CD4-positive, alpha-beta memory T cell (primary cell): ENCODE data around the gene SOCS2. TPM values are rescaled to one million over a fixed set of nuclear protein-coding genes. Genes with fewer than 3 reads are reported as not detected.
A peak's percentile ranks its signal among the peaks of the same experiment; 100 is the strongest.

ENCODE experiments used
- CTCF ChIA-PET: fragments of 350-600 bp; sonication (Branson Sonifier 250); formaldehyde crosslinking; loops from one replicate; lab custom pipeline; 2021; ENCODE audit warnings: inconsistent platforms; ENCODE audit not compliant: partially characterized antibody; lab: Charles Lee
- POLR2A ChIA-PET: fragments of 350-600 bp; sonication (Branson Sonifier 250); formaldehyde crosslinking; loops from one replicate; lab custom pipeline; 2021; ENCODE audit not compliant: partially characterized antibody; lab: Charles Lee
- DNase-seq, 5 donors: peaks; one replicate each; pipeline versions ENCODE4 v3.0.0 to v3.0.0-alpha.2; 2020 to 2022; ENCODE audit warnings: mixed read lengths in 1 of 5
- H3K27ac ChIP-seq: one replicate; pipeline ENCODE4 v1.7.0; 2013; ENCODE audit warnings: low read depth, low read length
- H3K27me3 ChIP-seq: 2 replicates; pipeline ENCODE4 v1.7.0; 2013; ENCODE audit warnings: mild to moderate bottlenecking, low read length, moderate library complexity; ENCODE audit not compliant: insufficient read depth
- H3K36me3 ChIP-seq: 2 replicates; pipeline ENCODE4 v1.7.0; 2013; ENCODE audit warnings: mild to moderate bottlenecking, low read length, moderate library complexity; ENCODE audit not compliant: insufficient read depth
- H3K4me1 ChIP-seq: 2 replicates; pipeline ENCODE4 v1.7.0; 2013; ENCODE audit warnings: mild to moderate bottlenecking, low read length, moderate library complexity; ENCODE audit not compliant: insufficient read depth
- H3K4me3 ChIP-seq, 2 donors: one replicate each; pipeline ENCODE4 v1.7.0; 2013; ENCODE audit warnings: low read length in 2 of 2, mild to moderate bottlenecking in 1 of 2
- H3K9me3 ChIP-seq, 2 donors: one replicate each; pipeline ENCODE4 v1.7.0; 2013; ENCODE audit warnings: low read length in 2 of 2, control low read depth in 1 of 2; ENCODE audit not compliant: control insufficient read depth in 1 of 2
- H3K27ac Mint-ChIP-seq, 7 donors: one replicate each; pipeline ENCODE4 v1.8.0; 2020 to 2021; ENCODE audit warnings: mixed read lengths in 7 of 7, mild to moderate bottlenecking in 6 of 7, inconsistent platforms in 3 of 7, moderate library complexity in 3 of 7
- H3K27me3 Mint-ChIP-seq, 2 donors: one replicate each; pipeline ENCODE4 v1.8.0; 2020 to 2021; ENCODE audit warnings: mixed read lengths in 2 of 2
- H3K36me3 Mint-ChIP-seq, 2 donors: one replicate each; pipeline ENCODE4 v1.8.0; 2020 to 2021; ENCODE audit warnings: mixed read lengths in 2 of 2, inconsistent platforms in 1 of 2, mild to moderate bottlenecking in 1 of 2
- H3K4me1 Mint-ChIP-seq, 4 donors: one replicate each; pipeline ENCODE4 v1.8.0; 2020 to 2021; ENCODE audit warnings: mixed read lengths in 4 of 4, mild to moderate bottlenecking in 1 of 4
- H3K4me3 Mint-ChIP-seq, 8 donors: one replicate each; pipeline ENCODE4 v1.8.0; 2020 to 2021; ENCODE audit warnings: mixed read lengths in 8 of 8, mild to moderate bottlenecking in 7 of 8, moderate library complexity in 6 of 8, inconsistent platforms in 3 of 8
- H3K9me3 Mint-ChIP-seq, 8 donors: one replicate each; pipeline ENCODE4 v1.8.0; 2020 to 2021; ENCODE audit warnings: mixed read lengths in 8 of 8, mild to moderate bottlenecking in 5 of 8, inconsistent platforms in 3 of 8, moderate library complexity in 1 of 8
- intact Hi-C: fragments of 100-400 bp; cut with micrococcal nuclease; formaldehyde crosslinking; loops from one replicate; pipeline ENCODE4 v1.15.1; 2023
- polyA plus RNA-seq, 2 donors: library from polyadenylated mRNA; unstranded; fragments of 300-500 nt; fragmentation: Illumina TruSeq; gene quantifications; one replicate each; pipeline ENCODE4 v1.2.3, GENCODE V29; 2021
- total RNA-seq, 2 experiments: library from RNA; stranded (reverse); gene quantifications; one replicate each; pipeline ENCODE4 v1.2.3, GENCODE V29; 2021

Gene SOCS2
- total and polyA plus RNA-seq, 4 experiments from 2014 or later = 1.7 to 69.0 (median 20.0) TPM

DNA sequence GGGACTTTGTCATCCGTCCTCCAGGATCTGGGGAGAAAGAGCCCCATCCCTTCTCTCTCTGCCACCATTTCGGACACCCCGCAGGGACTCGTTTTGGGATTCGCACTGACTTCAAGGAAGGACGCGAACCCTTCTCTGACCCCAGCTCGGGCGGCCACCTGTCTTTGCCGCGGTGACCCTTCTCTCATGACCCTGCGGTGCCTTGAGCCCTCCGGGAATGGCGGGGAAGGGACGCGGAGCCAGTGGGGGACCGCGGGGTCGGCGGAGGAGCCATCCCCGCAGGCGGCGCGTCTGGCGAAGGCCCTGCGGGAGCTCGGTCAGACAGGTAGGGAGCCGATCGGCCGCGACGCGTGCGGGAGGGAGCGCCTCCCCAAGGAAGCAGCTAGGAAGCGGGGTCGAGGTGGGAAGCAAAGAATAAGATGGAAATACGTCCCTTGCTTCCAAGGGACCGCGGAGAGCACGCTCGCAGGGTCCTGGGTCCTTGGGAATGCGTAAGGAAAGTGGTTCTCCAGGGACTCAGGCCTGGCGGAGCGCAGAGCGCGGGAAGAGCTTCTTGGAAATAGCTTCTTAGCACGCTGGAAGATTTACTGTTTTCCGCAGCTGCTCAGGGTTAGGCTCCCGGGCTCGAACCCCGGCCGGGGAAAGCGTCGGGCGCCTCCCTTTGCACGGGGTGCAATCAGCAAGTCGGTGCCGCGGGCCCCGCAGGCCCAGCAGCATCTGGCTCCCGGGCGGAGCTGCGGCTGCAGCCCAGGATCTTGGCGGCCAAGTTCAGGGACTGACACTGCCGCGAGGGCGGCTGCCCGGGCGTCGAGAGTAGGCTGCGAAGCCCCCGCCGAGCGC lies 457 bp downstream of the SOCS2 start:
- H3K27ac Mint-ChIP-seq = peak overlapping the region in 6 of 7 donors; percentile 53 to 94 (median 90)
- POLR2A ChIA-PET = interaction anchor here (0.9 to 1.9 kb wide), 6 partner anchors 12 to 690 kb away, joined by 3 to 7 read pairs (median 4); partner anchors contain the start of gene CRADD
- peaks cover 1 to 2% of the 10 kb centered on the region in 2 donors for H3K27me3 Mint-ChIP-seq
- peaks cover 50% of the 10 kb centered on the region for H3K4me1 ChIP-seq
- H3K4me1 Mint-ChIP-seq = peaks cover 24 to 64% (median 30%) of the 10 kb centered on the region in 4 donors
- DNase-seq = peak in 2 of 5 donors; percentile 15 to 36
- peaks cover 18 to 33% of the 10 kb centered on the region in 2 donors for H3K36me3 Mint-ChIP-seq
- no peaks in the 10 kb centered on the region for H3K9me3 Mint-ChIP-seq
- H3K27me3 ChIP-seq = peaks cover 3% of the 10 kb centered on the region
- intact Hi-C loops = loop anchor here (5.0 kb wide), 2 partner anchors 586 to 1499 kb away; partner anchors contain the start of gene NR2C1
- H3K9me3 ChIP-seq = no peaks in the 10 kb centered on the region
- peak overlapping the region; percentile 71 to 73 for H3K4me3 ChIP-seq
- peak overlapping the region; percentile 9 for H3K27ac ChIP-seq
- H3K4me3 Mint-ChIP-seq = peak overlapping the region; percentile 94 to 99 (median 96)
- no peaks in the 10 kb centered on the region for H3K36me3 ChIP-seq
- CTCF ChIA-PET = interaction anchor here (0.9 to 6.7 kb wide), 3 partner anchors 153 to 528 kb away, joined by 3 to 57 read pairs (median 7); no protein-coding TSS in a partner anchor

DNA sequence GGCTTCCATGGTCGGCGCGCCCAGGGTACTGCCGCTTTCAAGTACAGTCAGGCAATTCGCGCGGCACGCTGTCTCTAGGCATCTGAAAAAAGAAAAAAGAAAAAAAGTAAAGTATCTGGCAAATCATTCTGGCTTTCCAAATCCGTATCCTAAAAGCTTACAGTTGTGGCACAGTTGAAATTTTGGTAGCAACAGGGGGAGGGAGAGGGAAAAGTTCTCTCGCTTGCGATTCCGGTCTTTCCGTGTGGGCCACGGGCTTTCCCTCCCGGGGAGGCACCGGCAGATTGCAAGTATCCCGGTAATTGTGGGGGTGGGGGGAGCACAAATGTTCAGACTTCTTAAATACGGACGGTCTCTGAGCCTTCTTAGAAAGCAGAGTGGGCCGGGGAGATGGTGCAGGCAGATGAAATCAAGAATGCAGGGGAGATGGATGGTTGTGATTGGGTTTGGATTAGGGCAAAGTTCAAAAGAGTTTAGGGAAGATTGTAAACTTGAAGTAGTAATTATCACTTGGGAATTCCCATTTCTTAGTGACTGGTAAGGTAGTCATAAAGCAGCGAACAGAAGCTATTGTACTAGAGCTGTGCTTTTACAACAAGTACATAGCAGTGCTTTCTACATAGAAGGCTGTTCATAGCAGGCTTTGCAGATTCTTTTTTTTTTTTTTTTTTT lies 1.2 kb downstream of the SOCS2 start:
- Histone ChIP-seq H3K27ac (peak overlapping the region; percentile 9), H3K36me3 (peaks cover 4% of the 10 kb centered on the region), H3K4me1 (peaks cover 50% of the 10 kb centered on the region), H3K27me3 (peaks cover 3% of the 10 kb centered on the region), H3K4me3 (peak overlapping the region in 1 of 2 donors; percentile 71), H3K9me3 (no peaks in the 10 kb centered on the region)
- DNase-seq = peak in 1 of 5 donors; percentile 26
- POLR2A ChIA-PET = interaction anchor here (1.0 to 1.9 kb wide), 7 partner anchors 11 to 689 kb away, joined by 3 to 7 read pairs (median 4); partner anchors contain the start of gene CRADD
- H3K4me1 Mint-ChIP-seq = peaks cover 21 to 60% (median 27%) of the 10 kb centered on the region in 4 donors
- H3K9me3 Mint-ChIP-seq = no peaks in the 10 kb centered on the region
- intact Hi-C loops = loop anchor here (5.0 kb wide), 2 partner anchors 586 to 1499 kb away; partner anchors contain the start of gene NR2C1
- H3K27me3 Mint-ChIP-seq = peaks cover 1 to 2% of the 10 kb centered on the region in 2 donors
- CTCF ChIA-PET = interaction anchor here (0.7 to 6.7 kb wide), 4 partner anchors 103 to 527 kb away, joined by 3 to 57 read pairs (median 5); no protein-coding TSS in a partner anchor
- peak overlapping the region; percentile 64 to 99 (median 95) for H3K4me3 Mint-ChIP-seq
- peaks cover 22 to 39% of the 10 kb centered on the region in 2 donors for H3K36me3 Mint-ChIP-seq
- H3K27ac Mint-ChIP-seq = peak overlapping the region in 6 of 7 donors; percentile 30 to 93 (median 66)

DNA sequence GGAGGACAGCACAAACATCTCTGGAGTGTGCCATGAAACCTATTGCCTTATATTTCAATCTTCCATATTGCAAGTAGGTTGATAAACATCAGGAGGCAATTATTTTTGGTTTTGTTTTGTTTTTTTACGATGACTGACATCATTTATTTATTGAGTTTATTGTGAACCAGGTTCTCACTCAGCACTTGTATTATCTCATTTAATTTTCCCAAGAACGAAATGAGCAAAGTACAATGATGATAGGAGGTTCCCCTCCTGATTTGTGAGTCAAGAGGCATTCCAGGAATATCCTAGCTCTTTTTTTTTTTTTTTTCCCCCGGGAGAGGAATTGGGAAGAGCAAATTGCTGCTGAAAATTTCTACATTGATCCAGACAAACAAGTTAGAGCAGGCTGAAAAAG lies 4.7 kb downstream of the SOCS2 start:
- Mint-ChIP-seq H3K27ac (peak overlapping the region in 1 of 7 donors; percentile 12), H3K36me3 (peaks cover 52 to 59% of the 10 kb centered on the region in 2 donors), H3K27me3 (peaks cover under 1 to 2% of the 10 kb centered on the region in 2 donors), H3K9me3 (peaks cover 0 to 1% (median 0%) of the 10 kb centered on the region in 8 donors), H3K4me1 (peaks cover 22 to 47% (median 29%) of the 10 kb centered on the region in 4 donors), H3K4me3 (no peak overlapping the region)
- ChIA-PET POLR2A (no interaction called here), CTCF (interaction anchor here (6.7 kb wide), 1 partner anchor 524 kb away, joined by 57 read pairs; no protein-coding TSS in a partner anchor)
- no peak for DNase-seq
- Histone ChIP-seq H3K27me3 (peaks cover 3% of the 10 kb centered on the region), H3K36me3 (peaks cover 4% of the 10 kb centered on the region), H3K27ac (no peak overlapping the region), H3K9me3 (no peaks in the 10 kb centered on the region), H3K4me3 (no peak overlapping the region), H3K4me1 (peaks cover 42% of the 10 kb centered on the region)
- intact Hi-C loops = no loop called here

DNA sequence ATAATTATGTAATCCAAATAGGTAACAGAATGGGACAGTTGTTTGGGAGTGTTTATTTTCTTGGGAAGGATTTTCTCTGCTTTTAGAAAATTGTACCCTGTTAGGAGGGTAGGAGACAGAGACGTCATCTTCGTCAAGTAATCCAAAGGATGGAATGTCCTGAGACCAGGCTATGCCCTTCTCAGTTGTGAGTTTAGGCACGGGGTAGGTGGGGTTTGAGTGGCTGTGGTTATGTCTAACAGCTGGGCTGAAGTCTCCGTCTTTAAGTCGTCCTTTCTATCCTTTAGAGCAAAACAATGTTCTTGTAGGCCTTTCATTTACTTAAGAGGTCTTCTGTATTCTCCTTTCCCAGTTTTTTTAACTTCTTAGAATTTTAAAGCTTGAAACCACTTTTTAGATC lies 5.7 kb downstream of the SOCS2 start:
- Mint-ChIP-seq H3K27ac (no peak overlapping the region), H3K4me1 (peaks cover 17 to 39% (median 22%) of the 10 kb centered on the region in 4 donors), H3K4me3 (no peak overlapping the region), H3K9me3 (peaks cover 0 to 1% (median 0%) of the 10 kb centered on the region in 8 donors), H3K27me3 (peaks cover 0 to 2% of the 10 kb centered on the region in 2 donors), H3K36me3 (peaks cover 53 to 58% of the 10 kb centered on the region in 2 donors)
- no peaks in the 10 kb centered on the region for H3K9me3 ChIP-seq
- intact Hi-C loops = no loop called here
- no peak overlapping the region for H3K4me3 ChIP-seq
- no peak overlapping the region for H3K27ac ChIP-seq
- ChIA-PET CTCF (interaction anchor here (6.7 kb wide), 1 partner anchor 523 kb away, joined by 57 read pairs; no protein-coding TSS in a partner anchor), POLR2A (no interaction called here)
- no peaks in the 10 kb centered on the region for H3K27me3 ChIP-seq
- H3K36me3 ChIP-seq = peaks cover 4% of the 10 kb centered on the region
- DNase-seq = no peak
- peaks cover 32% of the 10 kb centered on the region for H3K4me1 ChIP-seq

DNA sequence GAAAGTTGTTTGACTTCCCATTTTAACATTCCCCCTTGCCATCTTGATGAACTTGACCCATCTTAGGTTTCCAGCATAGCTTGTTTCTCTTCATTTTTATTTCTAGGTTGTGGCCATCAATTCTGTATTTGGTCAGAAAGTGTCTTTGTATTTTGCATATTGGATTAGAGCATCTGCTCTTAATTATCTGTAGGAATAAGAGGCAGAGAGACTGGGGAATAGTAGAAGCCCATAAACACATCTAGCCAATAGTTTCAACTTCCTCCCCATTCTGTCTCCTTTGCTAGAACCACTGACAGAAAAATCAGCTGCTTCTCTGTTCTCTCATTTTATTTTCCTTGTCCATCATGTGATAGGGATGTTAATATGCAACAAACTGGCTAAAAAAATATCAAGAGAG lies 8.2 kb downstream of the SOCS2 start:
- intact Hi-C loops = no loop called here
- H3K27ac ChIP-seq = no peak overlapping the region
- H3K36me3 ChIP-seq = peaks cover 4% of the 10 kb centered on the region
- H3K27me3 ChIP-seq = no peaks in the 10 kb centered on the region
- H3K36me3 Mint-ChIP-seq = peaks cover 46 to 49% of the 10 kb centered on the region in 2 donors
- peaks cover 7 to 20% (median 9%) of the 10 kb centered on the region in 4 donors for H3K4me1 Mint-ChIP-seq
- peaks cover 15% of the 10 kb centered on the region for H3K4me1 ChIP-seq
- no peak overlapping the region for H3K4me3 ChIP-seq
- peaks cover 0 to 1% (median 0%) of the 10 kb centered on the region in 8 donors for H3K9me3 Mint-ChIP-seq
- no peaks in the 10 kb centered on the region for H3K9me3 ChIP-seq
- no peak for DNase-seq
- H3K4me3 Mint-ChIP-seq = no peak overlapping the region
- peak overlapping the region in 1 of 7 donors; percentile 59 for H3K27ac Mint-ChIP-seq
- POLR2A ChIA-PET = no interaction called here
- no peaks in the 10 kb centered on the region for H3K27me3 Mint-ChIP-seq
- CTCF ChIA-PET = interaction anchor here (0.7 to 1.3 kb wide), 4 partner anchors 10 to 521 kb away, joined by 3 to 6 read pairs (median 4); no protein-coding TSS in a partner anchor

DNA sequence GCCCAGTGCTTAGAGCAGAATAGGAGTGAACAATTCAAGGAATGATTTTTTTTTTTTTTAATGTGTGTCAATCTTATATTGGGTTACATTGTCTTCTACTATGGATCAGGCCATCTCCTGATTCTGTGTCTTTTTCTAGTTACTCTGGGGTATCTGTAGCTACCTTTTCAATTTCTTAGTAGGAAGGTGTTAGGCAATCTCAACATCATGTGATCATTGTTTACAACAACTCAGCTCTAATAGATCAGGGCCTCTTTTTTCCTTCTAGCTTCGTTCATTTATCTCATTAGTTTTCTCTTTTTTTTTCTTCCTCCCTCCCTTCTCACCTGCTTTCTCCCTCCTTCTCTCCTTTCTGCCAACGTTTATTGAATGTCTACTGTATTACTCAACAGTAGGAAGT lies 8.9 kb downstream of the SOCS2 start:
- Mint-ChIP-seq H3K9me3 (peaks cover 0 to 1% (median 0%) of the 10 kb centered on the region in 8 donors), H3K36me3 (peaks cover 46 to 49% of the 10 kb centered on the region in 2 donors), H3K4me1 (peaks cover 7 to 13% (median 9%) of the 10 kb centered on the region in 4 donors), H3K27ac (peak overlapping the region in 1 of 7 donors; percentile 2), H3K27me3 (no peaks in the 10 kb centered on the region), H3K4me3 (no peak overlapping the region)
- POLR2A ChIA-PET = no interaction called here
- H3K27ac ChIP-seq = no peak overlapping the region
- H3K36me3 ChIP-seq = peaks cover 4% of the 10 kb centered on the region
- no peaks in the 10 kb centered on the region for H3K27me3 ChIP-seq
- intact Hi-C loops = no loop called here
- H3K4me1 ChIP-seq = peaks cover 8% of the 10 kb centered on the region
- H3K4me3 ChIP-seq = no peak overlapping the region
- CTCF ChIA-PET = interaction anchor here (1.2 to 1.3 kb wide), 2 partner anchors 12 to 520 kb away, joined by 4 to 6 read pairs; no protein-coding TSS in a partner anchor
- no peak for DNase-seq
- no peaks in the 10 kb centered on the region for H3K9me3 ChIP-seq
